ENCODE results near the gene B3GALT6. TPM values are rescaled to one million over a fixed set of nuclear protein-coding genes. Genes with fewer than 3 reads are reported as not detected.
"Not testable (repeated sequence)": the region's sequence is repeated elsewhere in the genome, so short reads cannot be mapped to it uniquely, and the experiment has no call there.

Gene B3GALT6
- total and polyA plus RNA-seq, 8 donors: 1.8 to 13.8 (median 7.5) TPM; not detected in 1

GRCh38 chr1:1247341-1247913 is 15.4 kb downstream of the B3GALT6 start:
- 56 to 65% (median 57%) methylated on average over 14 to 25 of the region's 25 CpGs for WGBS, 5 donors
- Histone ChIP-seq H3K27ac (no peak overlapping the region), H3K27me3 (peaks cover 7 to 50% (median 27%) of the 10 kb centered on the region in 3 donors), H3K9me3 (no peaks in the 10 kb centered on the region), H3K36me3 (peaks cover 0 to 13% (median 11%) of the 10 kb centered on the region in 4 donors), H3K4me3 (no peak overlapping the region), H3K4me1 (peaks cover 10 to 37% (median 22%) of the 10 kb centered on the region in 4 donors)
- intact Hi-C loops (cut with DNase I; ENCODE audit: low total_unique reads): no loop called here
- no peak for TF ChIP-seq EP300 (IDR thresholded peaks at IDR 0.05)
- no peak for TF ChIP-seq POLR2AphosphoS5 (IDR thresholded peaks at IDR 0.05)
- no peak for TF ChIP-seq CTCF (IDR thresholded peaks at IDR 0.05)
- TF ChIP-seq POLR2A (IDR thresholded peaks at IDR 0.05): no peak
- no peak for DNase-seq

- H3K27ac ChIP-seq; H3K4me3 ChIP-seq; intact Hi-C loops (cut with DNase I; ENCODE audit: low total_unique reads); DNase-seq; H3K9me3 ChIP-seq: not testable (repeated sequence)
- H3K4me1 ChIP-seq: peaks cover 10 to 37% (median 22%) of the 10 kb centered on the region in 4 donors
- WGBS, 5 donors: 88 to 100% (median 90%) methylated on average over 1 to 21 of the region's 21 CpGs
- peaks cover 7 to 48% (median 27%) of the 10 kb centered on the region in 3 donors for H3K27me3 ChIP-seq
- peaks cover 0 to 21% (median 19%) of the 10 kb centered on the region in 4 donors for H3K36me3 ChIP-seq
Observed at GRCh38 chr1:1248009-1248913, 16.2 kb downstream of the B3GALT6 start.

- intact Hi-C loops (cut with DNase I; ENCODE audit: low total_unique reads): no loop called here
Observed at GRCh38 chr1:1250786-1251284, 18.8 kb downstream of the B3GALT6 start.

GRCh38 chr1:1253314-1253713 is 21.3 kb downstream of the B3GALT6 start:
- no peak for DNase-seq
- intact Hi-C loops (cut with DNase I; ENCODE audit: low total_unique reads): no loop called here
- WGBS, 5 donors: 74 to 89% (median 77%) methylated on average over 10 to 12 of the region's 12 CpGs
- Histone ChIP-seq H3K27ac (no peak overlapping the region), H3K27me3 (peaks cover 0 to 4% (median 0%) of the 10 kb centered on the region in 3 donors), H3K36me3 (peaks cover 23 to 68% (median 63%) of the 10 kb centered on the region in 4 donors), H3K4me1 (peaks cover 0 to 12% (median under 1%) of the 10 kb centered on the region in 4 donors), H3K9me3 (no peaks in the 10 kb centered on the region), H3K4me3 (no peak overlapping the region)
- no peak for TF ChIP-seq CTCF (IDR thresholded peaks at IDR 0.05)
- TF ChIP-seq EP300 (IDR thresholded peaks at IDR 0.05): no peak
- TF ChIP-seq POLR2A (IDR thresholded peaks at IDR 0.05): no peak
- no peak for TF ChIP-seq POLR2AphosphoS5 (IDR thresholded peaks at IDR 0.05)

More at GRCh38 chr1:1250786-1251284, 18.8 kb downstream of the B3GALT6 start:
- TF ChIP-seq POLR2A (IDR thresholded peaks at IDR 0.05) (no peak), CTCF (IDR thresholded peaks at IDR 0.05) (no peak), EP300 (IDR thresholded peaks at IDR 0.05) (no peak), POLR2AphosphoS5 (IDR thresholded peaks at IDR 0.05) (no peak)
- Histone ChIP-seq H3K27me3 (peaks cover under 1 to 29% (median 20%) of the 10 kb centered on the region in 3 donors), H3K36me3 (peaks cover 18 to 46% (median 45%) of the 10 kb centered on the region in 4 donors), H3K4me1 (peaks cover 10 to 26% (median 14%) of the 10 kb centered on the region in 4 donors), H3K4me3 (no peak overlapping the region), H3K9me3 (no peaks in the 10 kb centered on the region), H3K27ac (no peak overlapping the region)
- no peak for DNase-seq
- 68 to 78% (median 74%) methylated on average over 14 to 16 of the region's 16 CpGs for WGBS, 5 donors

Data from stomach (tissue), 9 donors.